HEK293 (cell line): Measurements from ENCODE around the gene SHISAL1.

Source experiments
- BCL6B ChIP-seq: fragments of 450-650 bp; formaldehyde crosslinking; IDR thresholded peaks from 2 replicates; pipeline ENCODE4 v1.5.1; 2017; ENCODE audit warnings: missing biosample characterization, missing genetic modification characterization
- CTCF ChIP-seq: fragments of 450-650 bp; formaldehyde crosslinking; IDR thresholded peaks from 2 replicates; pipeline ENCODE4 v1.5.1; 2016; ENCODE audit warnings: missing biosample characterization, missing genetic modification characterization
- YY1 ChIP-seq: fragments of 450-650 bp; formaldehyde crosslinking; IDR thresholded peaks from 2 replicates; pipeline ENCODE4 v1.5.1; 2018; ENCODE audit warnings: missing biosample characterization, missing genetic modification characterization
- ZNF423 ChIP-seq: fragments of 450-650 bp; formaldehyde crosslinking; IDR thresholded peaks from 2 replicates; pipeline ENCODE4 v1.5.1; 2016; ENCODE audit warnings: missing biosample characterization, missing genetic modification characterization

GRCh38 chr22:44260216-44261035, 52.3 kb downstream of the SHISAL1 start:
- TF ChIP-seq YY1 (tag by site-specific recombination), result no peak
- TF ChIP-seq BCL6B (tag by site-specific recombination), result no peak
- no peak for TF ChIP-seq CTCF (tag by site-specific recombination)
- no peak for TF ChIP-seq ZNF423 (tag by site-specific recombination)
